Stimulated activated CD8-positive, alpha-beta memory T cell treated with anti-CD3 and anti-CD28 coated beads, Interleukin-15, amount 100 ng/mL, for 4 hours (primary cell): Measurements from ENCODE around the gene EIF4B.
A peak's percentile ranks its signal among the peaks of the same experiment; 100 is the strongest.
"Not testable (repeated sequence)": the region's sequence is repeated elsewhere in the genome, so short reads cannot be mapped to it uniquely, and the experiment has no call there.

Experiments
- DNase-seq, 2 donors: peaks; one replicate each; pipeline ENCODE4 v3.0.0-alpha.2; 2020; ENCODE audit warnings: low read depth in 2 of 2

EIF4B gene

GRCh38 chr12:52992699-52993557 lies 13.3 kb upstream of the EIF4B start:
- no peak for DNase-seq

GRCh38 chr12:52993558-52993869 lies 12.7 kb upstream of the EIF4B start:
- no peak for DNase-seq

GRCh38 chr12:53004178-53004577 lies 2.1 kb upstream of the EIF4B start:
- no peak for DNase-seq

- no peak for DNase-seq
Measured at GRCh38 chr12:53004582-53004981, 1.7 kb upstream of the EIF4B start.

GRCh38 chr12:53005215-53005985 lies 856 bp upstream of the EIF4B start:
- DNase-seq: no peak

- DNase-seq: peak; percentile 59 to 72
Measured at GRCh38 chr12:53006810-53007309, 604 bp downstream of the EIF4B start.

- no peak for DNase-seq
Measured at GRCh38 chr12:53007343-53007742, 1.1 kb downstream of the EIF4B start.

- not testable (repeated sequence) for DNase-seq
Measured at GRCh38 chr12:53008760-53009159, 2.5 kb downstream of the EIF4B start.

- DNase-seq: no peak
Measured at GRCh38 chr12:53010955-53011354, 4.7 kb downstream of the EIF4B start.

GRCh38 chr12:53011889-53012288 lies 5.6 kb downstream of the EIF4B start:
- no peak for DNase-seq

GRCh38 chr12:53012928-53013327 lies 6.7 kb downstream of the EIF4B start:
- no peak for DNase-seq

- no peak for DNase-seq
Measured at GRCh38 chr12:53014709-53015108, 8.5 kb downstream of the EIF4B start.

- DNase-seq: no peak
Measured at GRCh38 chr12:53025250-53025649, 19.0 kb downstream of the EIF4B start.

- not testable (repeated sequence) for DNase-seq
Measured at GRCh38 chr12:53027014-53027413, 20.8 kb downstream of the EIF4B start.

GRCh38 chr12:53031616-53032015 lies 25.4 kb downstream of the EIF4B start:
- no peak for DNase-seq

- not testable (repeated sequence) for DNase-seq
Measured at GRCh38 chr12:53033832-53034231, 27.6 kb downstream of the EIF4B start.

- DNase-seq: no peak
Measured at GRCh38 chr12:53034459-53034858, 28.2 kb downstream of the EIF4B start.

GRCh38 chr12:53036802-53037201 lies 30.5 kb downstream of the EIF4B start:
- DNase-seq: no peak

GRCh38 chr12:53039851-53040250 lies 33.6 kb downstream of the EIF4B start:
- DNase-seq: no peak

- no peak for DNase-seq
Measured at GRCh38 chr12:53042607-53043454, 36.6 kb downstream of the EIF4B start.

- no peak for DNase-seq
Measured at GRCh38 chr12:53044052-53044581, 37.9 kb downstream of the EIF4B start.
